Panc1 (cell line): ENCODE data around the gene ZSCAN10. TPM values are rescaled to one million over a fixed set of nuclear protein-coding genes. Genes with fewer than 3 reads are reported as not detected.

Experiments used
- ATAC-seq: fragments of 200-7000 bp; cut with Tn5 transposase; 2 replicates; pipeline ENCODE4 v1.9.1; 2020; ENCODE audit warnings: mild to moderate bottlenecking, moderate library complexity
- BruUV-seq: library from RNA; stranded (reverse); fragments of 400-500 nt; replicated peaks from 2 replicates; lab custom pipeline; 2021; lab: Mats Ljungman, UMichigan
- CTCF ChIA-PET: fragments of 300-600 bp; sonication (Branson Sonifier 250); formaldehyde crosslinking; loops from one replicate; lab custom pipeline; 2022; ENCODE audit warnings: antibody characterized with exemption; lab: Charles Lee
- POLR2A ChIA-PET: fragments of 300-600 bp; sonication (Branson Sonifier 250); formaldehyde crosslinking; loops from one replicate; lab custom pipeline; 2022; ENCODE audit warnings: antibody characterized with exemption; lab: Charles Lee
- DNase-seq: peaks from one replicate; pipeline ENCODE4 v3.0.0-alpha.2; 2010; ENCODE audit warnings: low read depth, low spot score
- H3K27ac ChIP-seq: 2 replicates; pipeline ENCODE4 v1.5.1; 2011; ENCODE audit warnings: mild to moderate bottlenecking, low read length, inconsistent platforms
- H3K27me3 ChIP-seq: fragments of 200-500 bp; sonication (Bioruptor generic); 2 replicates; pipeline ENCODE4 v1.6.0; 2014; ENCODE audit warnings: low read length, inconsistent platforms; ENCODE audit not compliant: control insufficient read depth, insufficient read depth
- H3K36me3 ChIP-seq: fragments of 200-500 bp; sonication (Bioruptor generic); 2 replicates; pipeline ENCODE4 v1.5.1; 2014; ENCODE audit warnings: inconsistent platforms, mild to moderate bottlenecking, low read length, moderate library complexity; ENCODE audit not compliant: control insufficient read depth, insufficient read depth
- H3K4me1 ChIP-seq: 2 replicates; pipeline ENCODE4 v1.5.1; 2011; ENCODE audit warnings: inconsistent platforms, mild to moderate bottlenecking, low read length, moderate library complexity; ENCODE audit not compliant: control insufficient read depth, insufficient read depth
- H3K4me3 ChIP-seq, 2 experiments: 2 replicates each; pipeline ENCODE4 v1.5.1; 2011 to 2012; ENCODE audit warnings: low read depth in 2 of 2, low read length in 2 of 2, mild to moderate bottlenecking in 2 of 2, inconsistent platforms in 1 of 2, moderate library complexity in 1 of 2
- H3K9me3 ChIP-seq: fragments of 200-500 bp; sonication (Bioruptor generic); 2 replicates; pipeline ENCODE4 v1.5.1; 2014; ENCODE audit warnings: low read depth, mild to moderate bottlenecking, inconsistent platforms, low read length, moderate library complexity; ENCODE audit not compliant: control insufficient read depth, insufficient read depth
- POLR2AphosphoS5 ChIP-seq: IDR thresholded peaks from 2 replicates; pipeline ENCODE4 v1.6.1; 2012; ENCODE audit warnings: mild to moderate bottlenecking, low read depth, low read length, moderate library complexity
- REST ChIP-seq, 2 experiments: IDR thresholded peaks; 2 replicates each; pipeline ENCODE4 v1.6.1; 2011 to 2012; ENCODE audit warnings: low read depth in 2 of 2, control low read depth in 1 of 2, low read length in 1 of 2, mild to moderate bottlenecking in 1 of 2, moderate library complexity in 1 of 2; ENCODE audit not compliant: insufficient read depth in 1 of 2
- SIN3A ChIP-seq: IDR thresholded peaks from 2 replicates; pipeline ENCODE4 v1.6.1; 2012; ENCODE audit warnings: low read depth, mild to moderate bottlenecking, low read length, moderate library complexity, borderline replicate concordance; ENCODE audit not compliant: insufficient read depth
- TCF7L2 ChIP-seq: IDR thresholded peaks from 2 replicates; pipeline ENCODE4 v1.6.1; 2011; ENCODE audit warnings: mild to moderate bottlenecking, low read depth, low read length, inconsistent platforms
- in situ Hi-C: cut with HindIII; loops from 2 replicates; pipeline ENCODE4 v1.10.0; 2016; ENCODE audit warnings: low sequenced_read_pairs, low pct_unique_long_range_greater_than_20kb
- intact Hi-C: fragments of 100-400 bp; cut with micrococcal nuclease; formaldehyde crosslinking; loops from one replicate; pipeline ENCODE4 v1.10.0; 2022; ENCODE audit not compliant: unreplicated experiment
- total RNA-seq: library from RNA; stranded (reverse); gene quantifications from one replicate; pipeline ENCODE4 v1.2.1, GENCODE V29; 2021; ENCODE audit not compliant: unreplicated experiment
- TF ChIP-seq, protein P1 (sequence below): fragments of 450-650 bp; IDR thresholded peaks from 2 replicates; pipeline ENCODE4 v1.5.1; 2017; ENCODE audit warnings: mild to moderate bottlenecking

ZSCAN10 gene
- total RNA-seq, 1 experiment from 2014 or later = 0.21 TPM

DNA sequence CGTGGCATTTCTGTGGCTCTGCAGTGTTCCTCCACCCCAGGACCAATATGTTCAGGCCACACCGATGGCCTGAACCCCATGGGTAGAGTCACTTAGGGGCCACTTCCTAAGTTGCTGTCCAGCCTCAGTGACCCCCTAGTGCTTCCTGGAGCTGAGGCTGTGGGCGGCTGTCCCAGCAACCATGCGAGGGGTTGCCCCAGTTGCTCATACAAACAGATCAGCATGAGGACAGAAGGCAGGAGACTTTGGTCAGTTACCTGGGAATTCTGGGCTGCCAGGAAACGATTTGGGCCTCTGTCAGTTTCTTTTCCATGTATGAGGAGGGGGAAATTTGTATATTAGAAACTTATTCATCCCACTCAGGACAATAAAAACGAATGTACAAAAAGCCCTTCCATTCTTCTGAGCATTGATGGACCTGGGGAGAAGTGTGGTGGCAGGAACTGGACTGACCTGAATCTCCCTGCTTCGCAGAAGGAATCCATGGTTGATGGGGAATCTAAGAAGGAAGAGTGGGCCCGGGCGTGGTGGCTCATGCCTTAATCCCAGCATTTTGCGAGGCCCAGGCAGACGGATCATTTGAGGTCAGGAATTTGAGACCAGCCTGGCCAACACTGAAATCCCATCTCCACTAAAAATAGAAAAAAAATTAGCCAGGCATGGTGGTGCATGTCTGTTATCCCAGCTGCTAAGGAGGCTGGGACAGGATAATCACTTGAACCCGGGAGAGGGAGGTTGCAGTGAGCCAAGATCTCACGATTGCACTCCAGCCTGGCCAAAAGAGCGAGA, 38.6 kb downstream of the ZSCAN10 start:
- BruUV-seq = no TSS peak
- CTCF ChIA-PET = interaction anchor here (2.2 kb wide), 1 partner anchor 69 kb away, joined by 6 read pairs; no protein-coding TSS in a partner anchor
- H3K36me3 ChIP-seq = no peaks in the 10 kb centered on the region
- H3K27ac ChIP-seq = no peak overlapping the region
- in situ Hi-C loops (no loop called here), intact Hi-C loops (no loop called here)
- TF ChIP-seq SIN3A = no peak
- TF ChIP-seq TCF7L2 = no peak
- TF ChIP-seq, protein P1, sequence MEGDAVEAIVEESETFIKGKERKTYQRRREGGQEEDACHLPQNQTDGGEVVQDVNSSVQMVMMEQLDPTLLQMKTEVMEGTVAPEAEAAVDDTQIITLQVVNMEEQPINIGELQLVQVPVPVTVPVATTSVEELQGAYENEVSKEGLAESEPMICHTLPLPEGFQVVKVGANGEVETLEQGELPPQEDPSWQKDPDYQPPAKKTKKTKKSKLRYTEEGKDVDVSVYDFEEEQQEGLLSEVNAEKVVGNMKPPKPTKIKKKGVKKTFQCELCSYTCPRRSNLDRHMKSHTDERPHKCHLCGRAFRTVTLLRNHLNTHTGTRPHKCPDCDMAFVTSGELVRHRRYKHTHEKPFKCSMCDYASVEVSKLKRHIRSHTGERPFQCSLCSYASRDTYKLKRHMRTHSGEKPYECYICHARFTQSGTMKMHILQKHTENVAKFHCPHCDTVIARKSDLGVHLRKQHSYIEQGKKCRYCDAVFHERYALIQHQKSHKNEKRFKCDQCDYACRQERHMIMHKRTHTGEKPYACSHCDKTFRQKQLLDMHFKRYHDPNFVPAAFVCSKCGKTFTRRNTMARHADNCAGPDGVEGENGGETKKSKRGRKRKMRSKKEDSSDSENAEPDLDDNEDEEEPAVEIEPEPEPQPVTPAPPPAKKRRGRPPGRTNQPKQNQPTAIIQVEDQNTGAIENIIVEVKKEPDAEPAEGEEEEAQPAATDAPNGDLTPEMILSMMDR = no peak
- TF ChIP-seq POLR2AphosphoS5 = no peak
- no peak for TF ChIP-seq REST (IDR thresholded peaks at IDR 0.05; ENCODE audit: insufficient read depth in 1 of 2, low read depth in 2 of 2, low read length in 1 of 2)
- H3K4me1 ChIP-seq = peaks cover 9% of the 10 kb centered on the region
- no peak for ATAC-seq
- POLR2A ChIA-PET = no interaction called here
- no peak overlapping the region for H3K4me3 ChIP-seq
- H3K27me3 ChIP-seq = no peaks in the 10 kb centered on the region
- H3K9me3 ChIP-seq = no peaks in the 10 kb centered on the region
- DNase-seq = no peak

DNA sequence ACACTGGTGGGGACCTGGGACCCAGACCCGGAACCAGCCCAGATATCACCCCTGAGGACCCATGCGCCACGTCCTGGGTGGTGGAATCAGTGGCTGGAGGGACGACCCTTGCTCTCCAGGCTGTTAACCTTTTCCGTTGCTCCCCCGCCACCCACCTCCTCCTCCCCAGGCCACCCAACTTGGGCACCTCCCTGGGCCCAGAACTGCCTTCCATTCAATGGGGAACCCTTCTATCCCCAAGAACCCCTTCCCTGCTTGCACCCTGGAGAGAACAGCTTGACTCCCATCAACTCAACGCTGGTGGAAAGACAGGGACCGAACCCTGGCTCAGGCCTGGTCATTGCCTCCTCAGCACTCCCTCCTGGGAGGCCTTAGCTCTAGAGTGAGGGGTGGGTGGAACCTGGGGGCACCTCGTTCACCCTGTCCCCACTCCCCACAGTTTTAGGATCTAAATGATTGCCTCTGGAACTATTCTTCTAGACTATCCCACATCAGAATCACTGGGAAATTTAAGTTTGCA, 39.3 kb downstream of the ZSCAN10 start:
- TF ChIP-seq REST (IDR thresholded peaks at IDR 0.05; ENCODE audit: insufficient read depth in 1 of 2, low read depth in 2 of 2, low read length in 1 of 2) (no peak), TCF7L2 (no peak), SIN3A (no peak), POLR2AphosphoS5 (no peak)
- TF ChIP-seq, protein P1 = no peak
- POLR2A ChIA-PET = no interaction called here
- Histone ChIP-seq H3K36me3 (no peaks in the 10 kb centered on the region), H3K4me3 (peak overlapping the region; percentile 58 to 74), H3K27ac (peak overlapping the region; percentile 83), H3K9me3 (no peaks in the 10 kb centered on the region), H3K4me1 (peaks cover 2% of the 10 kb centered on the region), H3K27me3 (no peaks in the 10 kb centered on the region)
- CTCF ChIA-PET = interaction anchor here (0.8 to 2.2 kb wide), 4 partner anchors 28 to 1218 kb away, joined by 3 to 6 read pairs (median 4); no protein-coding TSS in a partner anchor
- no peak for DNase-seq
- in situ Hi-C loops = no loop called here
- no TSS peak for BruUV-seq
- intact Hi-C loops = loop anchor here (10.0 kb wide), 1 partner anchor 65 kb away; no protein-coding TSS in a partner anchor
- ATAC-seq = no peak
